ENCODE data around the gene FXYD3.

The FXYD3 gene

DNA sequence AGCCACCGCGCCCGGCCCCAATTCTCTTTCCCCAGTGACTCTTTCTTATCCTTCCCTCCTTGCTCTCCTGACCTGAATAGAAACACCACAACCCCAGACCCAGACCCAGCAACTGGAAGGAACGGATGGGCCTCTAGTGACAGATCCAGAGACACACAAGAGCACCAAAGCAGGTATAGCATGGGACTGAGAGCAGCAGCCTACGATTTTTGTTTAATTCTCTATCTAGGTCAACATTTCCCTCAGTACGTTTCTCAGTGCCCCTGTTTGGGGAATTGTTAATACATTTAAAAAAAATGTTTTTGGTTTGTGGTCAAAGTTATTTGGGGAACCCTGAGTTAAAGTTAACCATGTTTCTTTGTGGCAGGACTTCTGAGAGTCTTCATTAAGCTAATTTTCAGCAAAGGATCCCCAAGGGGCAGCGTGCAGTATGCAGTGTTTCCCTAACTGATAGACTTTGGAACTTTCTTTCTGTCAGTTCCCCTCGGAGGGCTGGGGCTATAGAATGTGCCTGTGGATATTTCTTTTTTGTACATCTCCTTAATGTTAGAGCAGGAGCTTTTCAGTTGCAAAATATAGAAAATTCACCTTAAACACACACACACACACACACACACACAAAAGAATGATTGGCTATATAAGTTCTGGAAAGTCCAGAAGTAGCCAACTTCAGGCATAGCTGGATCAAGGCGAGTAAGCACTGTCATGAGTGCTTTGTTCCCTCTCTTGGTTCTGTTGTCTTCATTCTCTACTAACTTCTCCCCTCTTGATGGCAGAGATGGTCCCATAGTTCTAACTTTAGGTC is 45.2 kb downstream of the FXYD3 start:
- Histone ChIP-seq H3K9me3 (replicated peaks in 1 of 11) (peaks cover 41 to 56% (median 50%) of the 10 kb centered on the region in 11 experiments), H3K36me3 (peaks cover 86 to 100% (median 96%) of the 10 kb centered on the region in 11 experiments), H3K27me3 (no peaks in the 10 kb centered on the region), H3K9ac (peak overlapping the region in 4 of 11 experiments; percentile 3 to 46 (median 36); a peak in 5 of 22 replicates), H3K4me3 (peak overlapping the region in 1 of 10 experiments; percentile 20; a peak in 1 of 20 replicates), H3K4me2 (peak overlapping the region in 8 of 11 experiments; percentile 45 to 99 (median 96); a peak in 13 of 22 replicates), H3K4me1 (peaks cover 14 to 62% (median 54%) of the 10 kb centered on the region in 10 experiments), H4K20me1 (peaks cover 24 to 65% (median 41%) of the 10 kb centered on the region in 11 experiments; a peak in 21 of 22 replicates), H3K27ac (peak overlapping the region in 3 of 11 experiments; percentile 21 to 32 (median 21); a peak in 2 of 22 replicates)
- TF ChIP-seq Cebpa-rat (IDR thresholded peaks at IDR 0.05) = no peak

DNA sequence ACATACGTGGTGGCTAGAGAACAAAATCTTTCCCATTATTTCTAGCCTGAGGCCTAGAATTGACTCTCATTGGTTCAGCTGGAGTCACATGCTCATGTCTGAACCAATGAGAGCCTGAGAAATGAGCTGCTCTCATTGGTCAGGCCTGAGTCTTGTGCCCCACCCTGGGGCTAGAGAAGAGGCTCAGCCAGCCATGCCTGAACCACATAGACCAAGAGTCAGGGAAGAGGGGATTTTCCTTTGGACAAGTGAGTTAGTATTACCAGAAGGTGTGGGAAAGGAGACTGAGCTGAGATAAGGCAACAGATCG is 45.8 kb downstream of the FXYD3 start:
- no peaks in the 10 kb centered on the region for H3K27me3 ChIP-seq
- peaks cover 9 to 57% (median 52%) of the 10 kb centered on the region in 10 experiments for H3K4me1 ChIP-seq
- no peak overlapping the region for H3K9ac ChIP-seq
- no peak for TF ChIP-seq Cebpa-rat (IDR thresholded peaks at IDR 0.05)
- H3K36me3 ChIP-seq = peaks cover 92 to 100% (median 100%) of the 10 kb centered on the region in 11 experiments
- peaks cover 47 to 62% (median 55%) of the 10 kb centered on the region in 11 experiments for H3K9me3 ChIP-seq (replicated peaks in 1 of 11)
- peaks cover 18 to 59% (median 36%) of the 10 kb centered on the region in 11 experiments; a peak in 21 of 22 replicates for H4K20me1 ChIP-seq
- peak overlapping the region in 5 of 11 experiments; percentile 92 to 99 (median 96); a peak in 7 of 22 replicates for H3K4me2 ChIP-seq
- H3K4me3 ChIP-seq = no peak overlapping the region; a peak in 1 of 20 replicates
- H3K27ac ChIP-seq = no peak overlapping the region

DNA sequence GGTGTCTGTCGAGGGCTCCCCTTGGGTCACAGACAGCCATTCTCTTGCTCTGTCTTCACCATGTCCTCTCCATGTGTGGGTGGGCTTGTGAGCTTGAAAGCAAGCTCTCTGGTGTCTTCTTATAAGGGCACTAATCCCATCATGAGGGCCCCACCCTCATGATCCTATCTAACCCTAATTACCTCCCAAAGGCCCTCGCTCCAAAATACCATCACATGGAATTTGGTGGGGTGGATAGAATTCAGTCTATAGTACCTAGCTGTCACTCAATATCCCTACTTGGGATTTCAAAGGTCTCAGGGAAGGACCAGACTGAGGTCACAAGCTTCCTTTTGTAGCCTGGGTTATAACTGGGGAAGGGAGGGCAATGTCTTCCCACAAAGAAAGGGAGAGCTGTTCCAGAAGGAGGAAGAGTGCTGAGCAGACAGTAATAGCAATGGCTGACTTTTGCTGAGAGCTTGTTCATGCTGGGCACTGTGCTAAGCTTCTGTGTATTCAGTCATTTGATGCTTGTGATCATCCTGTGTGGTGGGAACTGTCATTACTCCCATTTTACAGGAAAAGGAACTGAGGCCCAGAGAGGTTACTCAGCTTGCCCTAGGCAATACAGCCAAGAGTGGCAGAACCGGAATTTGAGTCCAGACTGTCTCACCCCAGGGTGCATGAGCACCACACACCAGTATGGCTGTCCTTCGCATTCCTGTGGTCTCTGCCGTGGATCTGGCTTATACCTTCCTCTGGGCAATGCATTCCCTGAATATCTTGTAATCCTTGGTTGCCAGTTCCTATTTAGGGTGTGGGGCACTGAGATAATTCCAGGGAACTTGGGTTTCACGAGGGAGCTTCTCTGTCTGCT is 47.1 kb downstream of the FXYD3 start:
- Histone ChIP-seq H3K36me3 (peaks cover 93 to 100% (median 99%) of the 10 kb centered on the region in 11 experiments), H3K9ac (no peak overlapping the region), H3K27ac (no peak overlapping the region)

DNA sequence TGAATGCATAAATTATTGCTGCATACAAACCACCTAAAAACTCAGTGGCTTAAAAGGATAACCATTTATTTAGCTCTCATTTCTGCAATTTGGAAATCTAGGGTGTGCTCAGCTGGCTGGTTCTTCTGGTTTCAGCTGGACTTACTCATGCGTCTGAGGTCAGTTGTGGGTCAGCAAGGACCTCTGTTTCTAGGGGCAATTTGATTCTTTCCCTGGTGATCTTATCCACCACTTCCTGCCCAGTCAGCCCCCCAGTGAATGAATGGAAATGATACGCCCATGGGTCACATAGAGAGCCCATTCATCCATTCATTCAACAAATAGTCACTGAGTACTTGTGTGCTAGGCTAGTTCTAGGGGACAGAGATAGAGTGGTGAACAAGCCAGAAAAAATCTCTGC is 48.8 kb downstream of the FXYD3 start:
- Histone ChIP-seq H3K9me3 (replicated peaks in 1 of 11) (peaks cover 50 to 64% (median 58%) of the 10 kb centered on the region in 11 experiments), H3K36me3 (peaks cover 93 to 100% (median 99%) of the 10 kb centered on the region in 11 experiments), H4K20me1 (peaks cover 10 to 53% (median 15%) of the 10 kb centered on the region in 11 experiments; a peak in 17 of 22 replicates), H3K27me3 (no peaks in the 10 kb centered on the region), H3K4me3 (0 out of 20 replicates have a peak overlapping the region, but pooled peaks of 1 of the 10 experiments have one; percentile 8), H3K4me2 (no peak overlapping the region), H3K9ac (no peak overlapping the region), H3K4me1 (peaks cover 17 to 37% (median 33%) of the 10 kb centered on the region in 10 experiments), H3K27ac (no peak overlapping the region)
- TF ChIP-seq Cebpa-rat (IDR thresholded peaks at IDR 0.05) = no peak

More for the DNA sequence above, 47.1 kb downstream of the FXYD3 start:
- no peak for TF ChIP-seq Cebpa-rat (IDR thresholded peaks at IDR 0.05)
- H3K27me3 ChIP-seq = no peaks in the 10 kb centered on the region
- no peak overlapping the region; a peak in 1 of 20 replicates for H3K4me3 ChIP-seq
- peaks cover 10 to 59% (median 31%) of the 10 kb centered on the region in 11 experiments; a peak in 20 of 22 replicates for H4K20me1 ChIP-seq
- peaks cover 14 to 53% (median 50%) of the 10 kb centered on the region in 10 experiments for H3K4me1 ChIP-seq
- H3K9me3 ChIP-seq (replicated peaks in 1 of 11) = peaks cover 50 to 64% (median 58%) of the 10 kb centered on the region in 11 experiments
- no peak overlapping the region for H3K4me2 ChIP-seq

DNA sequence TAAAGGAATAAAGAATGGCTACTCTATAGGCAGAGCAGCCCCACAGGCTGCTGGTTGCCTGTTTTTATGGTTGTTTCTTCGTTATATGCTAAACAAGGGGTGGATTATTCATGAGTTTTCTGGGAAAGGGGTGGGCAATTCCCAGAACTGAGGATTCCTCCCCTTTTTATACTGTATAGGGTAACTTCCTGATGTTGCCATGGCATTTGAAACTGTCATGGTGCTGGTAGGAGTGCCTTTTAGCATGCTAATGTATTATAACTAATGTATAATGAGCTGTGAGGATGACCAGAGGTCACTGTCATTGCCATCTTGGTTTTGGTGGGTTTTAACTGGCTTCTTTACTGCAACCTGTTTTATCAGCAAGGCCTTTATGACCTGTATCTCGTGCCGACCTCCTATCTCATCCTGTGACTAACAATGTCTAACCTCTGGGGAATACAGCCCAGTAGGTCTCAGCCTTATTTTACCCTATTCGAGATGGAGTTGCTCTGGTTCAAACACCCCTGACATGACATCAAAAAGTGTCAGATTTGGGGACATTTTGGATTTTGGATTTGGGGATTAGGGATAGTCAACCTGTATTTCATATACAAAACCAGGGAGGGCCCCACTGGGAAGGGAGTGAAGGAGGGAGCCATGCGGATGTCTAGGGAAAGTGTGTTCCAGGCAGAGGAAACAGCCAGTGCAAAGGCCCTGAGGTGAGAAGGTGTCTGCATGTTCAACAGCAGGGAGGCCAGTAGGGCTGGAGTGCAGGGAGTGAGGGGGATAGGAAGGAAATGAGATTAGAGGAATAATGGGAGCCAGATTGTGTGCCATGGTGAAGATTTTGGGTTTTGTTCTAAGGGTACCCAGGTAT is 49.8 kb downstream of the FXYD3 start:
- Histone ChIP-seq H3K4me3 (peak overlapping the region in 1 of 10 experiments; percentile 26; a peak in 1 of 20 replicates), H3K27me3 (no peaks in the 10 kb centered on the region), H3K9ac (no peak overlapping the region), H3K27ac (no peak overlapping the region), H3K4me2 (peak overlapping the region in 1 of 11 experiments; percentile 32; a peak in 1 of 22 replicates), H3K4me1 (peaks cover 17 to 33% (median 23%) of the 10 kb centered on the region in 10 experiments), H3K9me3 (replicated peaks in 1 of 11) (peaks cover 50 to 64% (median 58%) of the 10 kb centered on the region in 11 experiments), H4K20me1 (peaks cover 2 to 47% (median 14%) of the 10 kb centered on the region in 11 experiments; a peak in 16 of 22 replicates), H3K36me3 (peaks cover 93 to 100% (median 100%) of the 10 kb centered on the region in 11 experiments)
- no peak for TF ChIP-seq Cebpa-rat (IDR thresholded peaks at IDR 0.05)

DNA sequence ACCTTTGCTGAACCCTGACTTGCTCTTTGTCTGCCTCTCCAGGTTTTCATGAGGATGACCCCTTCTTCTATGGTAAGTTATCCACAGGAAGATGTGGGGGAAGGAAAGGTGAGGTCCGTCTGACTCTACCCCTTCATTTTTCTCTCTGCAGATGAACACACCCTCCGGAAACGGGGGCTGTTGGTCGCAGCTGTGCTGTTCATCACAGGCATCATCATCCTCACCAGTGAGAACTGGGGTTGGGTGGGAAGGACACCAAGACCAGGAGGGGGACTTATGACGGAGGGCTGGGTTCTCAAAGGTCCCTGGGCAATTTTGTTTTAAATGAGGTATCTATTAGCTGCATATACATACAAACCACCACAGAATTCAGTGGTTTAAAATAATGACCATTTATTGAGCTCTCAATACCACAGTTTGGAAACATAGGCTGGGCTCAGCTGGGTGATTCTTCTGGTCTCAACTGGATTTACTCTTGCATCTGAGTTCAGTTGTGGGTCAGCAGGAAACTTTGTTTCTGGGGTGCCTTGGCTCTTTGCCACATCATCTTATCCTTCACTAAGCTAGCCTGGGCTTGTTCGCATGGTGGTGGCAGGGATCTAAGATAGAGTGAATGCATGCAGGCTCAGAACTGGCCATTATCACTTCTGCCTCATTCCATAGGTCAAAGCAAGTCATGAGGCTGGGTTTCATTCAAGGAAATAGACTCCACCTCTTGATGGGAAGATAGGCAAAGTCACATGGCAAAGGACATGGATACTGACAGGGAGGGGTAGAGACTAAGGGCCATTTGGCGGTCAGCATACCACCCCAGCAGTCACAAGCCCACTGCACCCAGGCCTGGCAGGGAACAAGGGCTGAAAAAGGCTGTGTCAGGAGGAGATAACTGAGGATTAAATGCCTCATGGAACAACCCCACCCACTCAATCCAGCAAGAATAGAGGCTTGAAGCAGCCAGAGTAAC is 50.8 kb downstream of the FXYD3 start:
- no peak for TF ChIP-seq Cebpa-rat (IDR thresholded peaks at IDR 0.05)
- Histone ChIP-seq H4K20me1 (peaks cover 0 to 50% (median 13%) of the 10 kb centered on the region in 11 experiments; a peak in 11 of 22 replicates), H3K4me2 (peak overlapping the region in 9 of 11 experiments; percentile 2 to 79 (median 32); a peak in 11 of 22 replicates), H3K27ac (no peak overlapping the region; a peak in 1 of 22 replicates), H3K9ac (peak overlapping the region in 2 of 11 experiments; percentile 15 to 42; a peak in 2 of 22 replicates), H3K4me1 (peaks cover 11 to 32% (median 17%) of the 10 kb centered on the region in 10 experiments; a peak in 19 of 20 replicates), H3K27me3 (no peaks in the 10 kb centered on the region), H3K9me3 (replicated peaks in 1 of 11) (peaks cover 50 to 57% (median 53%) of the 10 kb centered on the region in 11 experiments), H3K36me3 (peaks cover 87 to 97% (median 97%) of the 10 kb centered on the region in 11 experiments), H3K4me3 (peak overlapping the region in 1 of 10 experiments; percentile 26; a peak in 1 of 20 replicates)

Measured in BLaER1 treated with 17β-estradiol and CSF1 and Interleukin-3, amounts not matched to agents 10 nM and 100 nM (cell line).